NB4 (cell line): Measurements from ENCODE around the gene MXI1.

Experiments
- CTCF ChIP-seq: IDR thresholded peaks from one replicate; pipeline ENCODE4 v1.5.1; 2012; ENCODE audit warnings: low read depth, low read length
- MAX ChIP-seq: IDR thresholded peaks from 2 replicates; pipeline ENCODE4 v1.6.1; 2011; ENCODE audit warnings: low read depth, low read length
- MYC ChIP-seq: IDR thresholded peaks from 2 replicates; pipeline ENCODE4 v1.6.1; 2011; ENCODE audit warnings: low read depth, low read length
- POLR2A ChIP-seq: IDR thresholded peaks from 2 replicates; pipeline ENCODE4 v1.6.1; 2011; ENCODE audit warnings: mild to moderate bottlenecking; ENCODE audit not compliant: insufficient read length; ENCODE audit errors: extremely low read depth

- TF ChIP-seq CTCF (no peak), MYC (peak; percentile 64), POLR2A (peak; percentile 92), MAX (peak; percentile 92)
Observed at GRCh38 chr10:110304780-110305421, 97.5 kb downstream of the MXI1 start, which contains the start of gene SMNDC1.
